HEK293 (cell line): ENCODE data around the gene PRPF38A.

Experiments
- CTCF ChIA-PET: fragments of 350-600 bp; formaldehyde crosslinking; extraction: SDS; loops from one replicate; lab custom pipeline; 2021; ENCODE audit warnings: antibody characterized with exemption; lab: Yijun Ruan, JAX
- POLR2A ChIA-PET: fragments of 300-600 bp; formaldehyde crosslinking; extraction: SDS; loops from one replicate; lab custom pipeline; 2020; ENCODE audit warnings: antibody characterized with exemption, inconsistent platforms; lab: Yijun Ruan, JAX
- H3K27ac ChIP-seq: fragments of 200-500 bp; sonication (Bioruptor generic); 2 replicates; pipeline ENCODE4 v1.5.1; 2014; ENCODE audit warnings: low read depth, low read length, control low read depth, inconsistent platforms; ENCODE audit errors: extremely low read depth
- H3K36me3 ChIP-seq, 2 experiments: fragments of 200-500 bp in 1 of 2; sonication (Bioruptor generic) in 1 of 2; 1 replicate in 1 of 2; 2 replicates in 1 of 2; pipeline ENCODE4 v1.5.1; 2014 to 2017; ENCODE audit warnings: inconsistent platforms in 2 of 2, low read length in 2 of 2; ENCODE audit not compliant: control insufficient read depth in 2 of 2, insufficient read depth in 1 of 2
- H3K4me1 ChIP-seq: fragments of 200-500 bp; sonication (Bioruptor generic); 2 replicates; pipeline ENCODE4 v1.5.1; 2014; ENCODE audit warnings: mild to moderate bottlenecking, low read length, inconsistent platforms; ENCODE audit not compliant: control insufficient read depth, insufficient read depth
- H3K4me3 ChIP-seq: 2 replicates; pipeline ENCODE4 v1.5.1; 2011; ENCODE audit warnings: low read depth, mild to moderate bottlenecking, control low read depth, low read length, moderate library complexity
- H3K9me3 ChIP-seq: fragments of 200-500 bp; sonication (Bioruptor generic); 2 replicates; pipeline ENCODE4 v1.5.1; 2014; ENCODE audit warnings: low read depth, low read length, inconsistent platforms; ENCODE audit not compliant: control insufficient read depth, insufficient read depth
- BCL11B ChIP-seq: fragments of 450-650 bp; formaldehyde crosslinking; IDR thresholded peaks from 2 replicates; pipeline ENCODE4 v1.5.1; 2016; ENCODE audit warnings: low read depth, missing biosample characterization, missing genetic modification characterization
- GFI1B ChIP-seq: fragments of 450-650 bp; formaldehyde crosslinking; IDR thresholded peaks from 2 replicates; pipeline ENCODE4 v1.5.1; 2016; ENCODE audit warnings: missing biosample characterization, missing genetic modification characterization
- KLF8 ChIP-seq: fragments of 450-650 bp; formaldehyde crosslinking; IDR thresholded peaks from 2 replicates; pipeline ENCODE4 v1.5.1; 2016; ENCODE audit warnings: missing biosample characterization, missing genetic modification characterization
- MYNN ChIP-seq: fragments of 450-650 bp; formaldehyde crosslinking; IDR thresholded peaks from 2 replicates; pipeline ENCODE4 v1.5.1; 2016; ENCODE audit warnings: missing biosample characterization, missing genetic modification characterization, borderline replicate concordance
- SCRT2 ChIP-seq: fragments of 450-650 bp; formaldehyde crosslinking; IDR thresholded peaks from 2 replicates; pipeline ENCODE4 v1.5.1; 2016; ENCODE audit warnings: missing biosample characterization, missing genetic modification characterization
- WT1 ChIP-seq: fragments of 450-650 bp; formaldehyde crosslinking; IDR thresholded peaks from 2 replicates; pipeline ENCODE4 v1.5.1; 2016; ENCODE audit warnings: missing biosample characterization, missing genetic modification characterization
- YY2 ChIP-seq: fragments of 450-650 bp; formaldehyde crosslinking; IDR thresholded peaks from 2 replicates; pipeline ENCODE4 v1.5.1; 2016; ENCODE audit warnings: missing biosample characterization, missing genetic modification characterization
- ZBTB17 ChIP-seq: fragments of 450-650 bp; formaldehyde crosslinking; IDR thresholded peaks from 2 replicates; pipeline ENCODE4 v1.5.1; 2016; ENCODE audit warnings: missing biosample characterization, missing genetic modification characterization
- ZBTB20 ChIP-seq: fragments of 450-650 bp; formaldehyde crosslinking; IDR thresholded peaks from 2 replicates; pipeline ENCODE4 v1.5.1; 2016; ENCODE audit warnings: missing biosample characterization, missing genetic modification characterization
- ZNF132 ChIP-seq: fragments of 450-650 bp; formaldehyde crosslinking; IDR thresholded peaks from 2 replicates; pipeline ENCODE4 v1.5.1; 2017; ENCODE audit warnings: missing biosample characterization, missing genetic modification characterization, borderline replicate concordance
- ZNF140 ChIP-seq: fragments of 450-650 bp; formaldehyde crosslinking; IDR thresholded peaks from 2 replicates; pipeline ENCODE4 v1.5.1; 2016; ENCODE audit warnings: missing biosample characterization, missing genetic modification characterization
- ZNF175 ChIP-seq: fragments of 450-650 bp; formaldehyde crosslinking; IDR thresholded peaks from 2 replicates; pipeline ENCODE4 v1.5.1; 2016; ENCODE audit warnings: missing biosample characterization, missing genetic modification characterization
- ZNF214 ChIP-seq: fragments of 450-650 bp; formaldehyde crosslinking; IDR thresholded peaks from 2 replicates; pipeline ENCODE4 v1.5.1; 2017; ENCODE audit warnings: missing biosample characterization, mild to moderate bottlenecking, missing genetic modification characterization, borderline replicate concordance
- ZNF391 ChIP-seq: fragments of 450-650 bp; formaldehyde crosslinking; IDR thresholded peaks from 2 replicates; pipeline ENCODE4 v1.5.1; 2016; ENCODE audit warnings: low read depth, missing biosample characterization, missing genetic modification characterization, borderline replicate concordance
- ZNF404 ChIP-seq: fragments of 450-650 bp; formaldehyde crosslinking; IDR thresholded peaks from 2 replicates; pipeline ENCODE4 v1.5.1; 2017; ENCODE audit warnings: missing biosample characterization, missing genetic modification characterization
- ZNF473 ChIP-seq: fragments of 450-650 bp; formaldehyde crosslinking; IDR thresholded peaks from 2 replicates; pipeline ENCODE4 v1.5.1; 2017; ENCODE audit warnings: missing biosample characterization, missing genetic modification characterization
- ZNF488 ChIP-seq: fragments of 450-650 bp; formaldehyde crosslinking; IDR thresholded peaks from 2 replicates; pipeline ENCODE4 v1.5.1; 2016; ENCODE audit warnings: missing biosample characterization, missing genetic modification characterization
- ZNF521 ChIP-seq: fragments of 450-650 bp; formaldehyde crosslinking; IDR thresholded peaks from 2 replicates; pipeline ENCODE4 v1.5.1; 2017; ENCODE audit warnings: missing biosample characterization, mild to moderate bottlenecking, missing genetic modification characterization
- ZNF529 ChIP-seq: fragments of 450-650 bp; formaldehyde crosslinking; IDR thresholded peaks from 2 replicates; pipeline ENCODE4 v1.5.1; 2017; ENCODE audit warnings: missing genetic modification characterization, missing biosample characterization; ENCODE audit not compliant: insufficient replicate concordance
- ZNF530 ChIP-seq: fragments of 450-650 bp; formaldehyde crosslinking; IDR thresholded peaks from 2 replicates; pipeline ENCODE4 v1.5.1; 2016; ENCODE audit warnings: low read depth, missing biosample characterization, missing genetic modification characterization
- ZNF610 ChIP-seq: fragments of 450-650 bp; formaldehyde crosslinking; IDR thresholded peaks from 2 replicates; pipeline ENCODE4 v1.5.1; 2016; ENCODE audit warnings: missing biosample characterization, missing genetic modification characterization, borderline replicate concordance
- ZNF621 ChIP-seq: fragments of 450-650 bp; formaldehyde crosslinking; IDR thresholded peaks from 2 replicates; pipeline ENCODE4 v1.5.1; 2017; ENCODE audit warnings: missing biosample characterization, missing genetic modification characterization
- ZNF645 ChIP-seq: fragments of 450-650 bp; formaldehyde crosslinking; IDR thresholded peaks from 2 replicates; pipeline ENCODE4; 2016; ENCODE audit warnings: missing biosample characterization, missing genetic modification characterization
- ZNF677 ChIP-seq: fragments of 450-650 bp; IDR thresholded peaks from 2 replicates; pipeline ENCODE4 v1.5.0; 2018; ENCODE audit warnings: missing biosample characterization, mild to moderate bottlenecking, missing genetic modification characterization, moderate library complexity
- ZNF747 ChIP-seq: fragments of 450-650 bp; formaldehyde crosslinking; IDR thresholded peaks from 2 replicates; pipeline ENCODE4 v1.5.1; 2016; ENCODE audit warnings: missing biosample characterization, missing genetic modification characterization
- ZSCAN16 ChIP-seq: fragments of 450-650 bp; formaldehyde crosslinking; IDR thresholded peaks from 2 replicates; pipeline ENCODE4 v1.5.1; 2016; ENCODE audit warnings: missing biosample characterization, missing genetic modification characterization
- ZSCAN30 ChIP-seq: fragments of 450-650 bp; IDR thresholded peaks from 2 replicates; pipeline ENCODE4 v1.5.1; 2018; ENCODE audit warnings: missing biosample characterization, mild to moderate bottlenecking, missing genetic modification characterization, moderate library complexity

Gene PRPF38A

GRCh38 chr1:52423771-52424170 lies 19.4 kb downstream of the PRPF38A start (continued):
- no peak for TF ChIP-seq ZNF529 (tag by site-specific recombination)
- TF ChIP-seq, all 188 proteins: peak for 0

GRCh38 chr1:52424231-52424636 lies 19.8 kb downstream of the PRPF38A start:
- H3K4me3 ChIP-seq, result no peak overlapping the region
- H3K36me3 ChIP-seq, result peaks cover 26 to 70% of the 10 kb centered on the region in 2 experiments
- no peak for TF ChIP-seq ZSCAN16 (tag by site-specific recombination)
- TF ChIP-seq ZNF132 (tag by site-specific recombination), result no peak
- TF ChIP-seq ZNF677 (tag by site-specific recombination), result no peak
- no peak for TF ChIP-seq ZSCAN30 (tag by site-specific recombination)
- TF ChIP-seq ZNF488 (tag by site-specific recombination), result no peak
- TF ChIP-seq ZNF621 (tag by site-specific recombination), result no peak
- TF ChIP-seq YY2, result no peak
- TF ChIP-seq ZNF610, result no peak
- TF ChIP-seq KLF8 (tag by site-specific recombination), result no peak
- no peak for TF ChIP-seq ZNF140 (tag by site-specific recombination)
- TF ChIP-seq ZNF404 (tag by site-specific recombination), result no peak
- TF ChIP-seq ZBTB20, result no peak
- TF ChIP-seq SCRT2, result no peak
- no peak for TF ChIP-seq GFI1B (tag by site-specific recombination)
- TF ChIP-seq ZNF175, result no peak
- TF ChIP-seq ZNF530 (tag by site-specific recombination), result no peak
- TF ChIP-seq, all 188 proteins: peak for 0
- H3K4me1 ChIP-seq, result no peaks in the 10 kb centered on the region
- ChIA-PET CTCF (interaction anchor here (0.7 kb wide), 1 partner anchor 395 kb away, joined by 3 read pairs; no protein-coding TSS in a partner anchor), POLR2A (no interaction called here)
- H3K9me3 ChIP-seq, result no peaks in the 10 kb centered on the region
- H3K27ac ChIP-seq, result no peak overlapping the region

GRCh38 chr1:52424813-52425212 lies 20.4 kb downstream of the PRPF38A start:
- peaks cover 26 to 65% of the 10 kb centered on the region in 2 experiments for H3K36me3 ChIP-seq
- CTCF ChIA-PET, result no interaction called here
- TF ChIP-seq ZBTB17 (tag by site-specific recombination) (peak; percentile 35; the same call in 1 of the 2 replicates), ZNF521 (no peak)
- H3K27ac ChIP-seq, result no peak overlapping the region
- no peak overlapping the region for H3K4me3 ChIP-seq
- H3K4me1 ChIP-seq, result no peaks in the 10 kb centered on the region
- POLR2A ChIA-PET, result no interaction called here
- H3K9me3 ChIP-seq, result no peaks in the 10 kb centered on the region

GRCh38 chr1:52426371-52426770 lies 22.0 kb downstream of the PRPF38A start:
- H3K27ac ChIP-seq, result no peak overlapping the region
- H3K9me3 ChIP-seq, result no peaks in the 10 kb centered on the region
- CTCF ChIA-PET, result no interaction called here
- no peaks in the 10 kb centered on the region for H3K4me1 ChIP-seq
- H3K36me3 ChIP-seq, result peaks cover 31 to 65% of the 10 kb centered on the region in 2 experiments
- H3K4me3 ChIP-seq, result no peak overlapping the region
- POLR2A ChIA-PET, result interaction anchor here (1.3 kb wide), 1 partner anchor 13 kb away, joined by 3 read pairs; no protein-coding TSS in a partner anchor
- no peak for TF ChIP-seq ZNF747
- TF ChIP-seq ZNF645 (tag by site-specific recombination), result no peak
- no peak for TF ChIP-seq ZNF132 (tag by site-specific recombination)
- TF ChIP-seq ZNF391 (tag by site-specific recombination), result no peak
- TF ChIP-seq MYNN (tag by site-specific recombination), result no peak
- TF ChIP-seq WT1 (tag by site-specific recombination), result no peak
- no peak for TF ChIP-seq ZNF175
- no peak for TF ChIP-seq BCL11B
- no peak for TF ChIP-seq ZNF473
- no peak for TF ChIP-seq ZNF214
